ENCODE results near the gene SFTPA2.
"Not testable (repeated sequence)": the region's sequence is repeated elsewhere in the genome, so short reads cannot be mapped to it uniquely, and the experiment has no call there.

SFTPA2 gene

DNA sequence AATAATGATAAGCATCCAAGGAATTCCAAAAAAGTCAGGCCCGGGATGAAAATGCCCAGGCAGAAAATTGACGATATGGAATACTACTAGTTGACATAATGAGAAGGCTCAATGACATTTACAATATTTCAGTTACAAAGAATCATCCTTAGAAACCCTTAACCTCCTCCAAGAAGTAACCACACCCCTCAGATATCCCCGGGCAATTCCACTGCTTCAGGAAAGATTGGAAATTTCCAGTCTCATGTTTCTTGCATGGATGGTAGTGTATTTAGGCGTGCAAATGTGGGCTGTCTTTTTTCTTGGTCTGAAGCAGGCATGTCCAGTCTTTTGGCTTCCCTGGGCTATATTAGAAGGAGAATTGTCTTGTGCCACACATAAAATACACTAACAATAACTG lies 42.6 kb downstream of the SFTPA2 start:
- H3K4me2 ChIP-seq (ENCODE audit: low read length); H3K14ac ChIP-seq (ENCODE audit: low read length); H3K4ac ChIP-seq (ENCODE audit: low read depth, low read length); H3K79me2 ChIP-seq (ENCODE audit: control insufficient read depth, insufficient read depth, low read length, poor library complexity); H4K91ac ChIP-seq (ENCODE audit: low read depth, low read length); H3K23ac ChIP-seq (ENCODE audit: low read length); H2BK5ac ChIP-seq (ENCODE audit: low read depth, low read length, poor library complexity); H3K9me3 ChIP-seq (ENCODE audit: insufficient read depth, low read depth, low read length); H2BK12ac ChIP-seq (ENCODE audit: low read length); H2BK120ac ChIP-seq (ENCODE audit: insufficient read depth, low read length, poor library complexity); H2AFZ ChIP-seq (ENCODE audit: insufficient read depth, low read length, poor library complexity); H4K8ac ChIP-seq (ENCODE audit: low read depth, low read length); H3K4me3 ChIP-seq (ENCODE audit: low read depth, low read length); H3K27me3 ChIP-seq (ENCODE audit: insufficient read depth, low read length); DNase-seq; H3K27ac ChIP-seq (ENCODE audit: low read depth, low read length); H4K12ac ChIP-seq (ENCODE audit: low read depth, low read length); H3K36me3 ChIP-seq (ENCODE audit: control insufficient read depth in 1 of 2, insufficient read depth in 2 of 2, low read length in 2 of 2); H3K9ac ChIP-seq (ENCODE audit: low read length); H3K4me1 ChIP-seq (ENCODE audit: control insufficient read depth in 1 of 2, insufficient read depth in 2 of 2, low read length in 2 of 2); H3K18ac ChIP-seq (ENCODE audit: low read length); H2AK5ac ChIP-seq (ENCODE audit: low read length); H3K79me1 ChIP-seq (ENCODE audit: low read length): not testable (repeated sequence)
- no CpG with 5 or more reads among the region's 4 CpGs for WGBS (ENCODE audit: extremely low coverage, insufficient coverage, insufficient read length)

DNA sequence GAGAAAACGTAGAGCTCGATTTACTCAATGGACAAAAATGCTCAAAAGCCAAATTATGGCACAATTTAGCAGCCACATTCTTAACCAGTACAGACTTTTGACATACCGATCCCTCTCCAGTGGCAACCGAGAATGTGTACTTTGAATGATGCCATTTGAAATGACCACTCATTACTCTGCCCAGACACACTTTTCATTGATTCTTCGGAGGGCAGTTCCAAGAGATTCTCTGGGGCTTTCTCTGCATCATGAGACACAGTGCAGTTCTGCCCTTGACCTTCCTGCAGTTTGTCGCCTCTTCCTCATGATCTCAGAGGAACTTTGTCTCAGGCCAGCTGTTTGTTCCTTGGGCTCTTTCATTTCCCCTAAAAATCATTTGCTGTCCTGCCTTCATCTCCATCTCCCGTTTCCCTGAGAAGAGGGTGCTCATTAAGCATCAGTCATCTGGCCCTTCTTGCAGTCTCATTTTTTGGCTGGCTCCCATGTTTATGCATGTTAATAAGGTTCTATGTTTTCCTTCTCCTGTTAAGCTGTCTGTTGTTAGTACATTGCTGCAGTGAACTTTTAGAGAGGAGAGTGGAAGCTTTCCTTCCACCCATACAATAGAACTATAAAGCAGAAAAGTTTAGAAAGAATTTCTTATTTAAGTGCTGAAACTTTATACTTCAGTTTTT lies 43.5 kb downstream of the SFTPA2 start:
- not testable (repeated sequence) for H3K79me2 ChIP-seq (ENCODE audit: control insufficient read depth, insufficient read depth, low read length, poor library complexity); H3K4me1 ChIP-seq (ENCODE audit: control insufficient read depth in 1 of 2, insufficient read depth in 2 of 2, low read length in 2 of 2); H2BK5ac ChIP-seq (ENCODE audit: low read depth, low read length, poor library complexity); H4K12ac ChIP-seq (ENCODE audit: low read depth, low read length); H3K18ac ChIP-seq (ENCODE audit: low read length); H3K23ac ChIP-seq (ENCODE audit: low read length); H2BK12ac ChIP-seq (ENCODE audit: low read length); H2AFZ ChIP-seq (ENCODE audit: insufficient read depth, low read length, poor library complexity); H2BK120ac ChIP-seq (ENCODE audit: insufficient read depth, low read length, poor library complexity); H3K27ac ChIP-seq (ENCODE audit: low read depth, low read length); H3K4me3 ChIP-seq (ENCODE audit: low read depth, low read length); H3K9ac ChIP-seq (ENCODE audit: low read length); H4K8ac ChIP-seq (ENCODE audit: low read depth, low read length); DNase-seq; H3K79me1 ChIP-seq (ENCODE audit: low read length); H3K9me3 ChIP-seq (ENCODE audit: insufficient read depth, low read depth, low read length); H3K14ac ChIP-seq (ENCODE audit: low read length); H3K36me3 ChIP-seq (ENCODE audit: control insufficient read depth in 1 of 2, insufficient read depth in 2 of 2, low read length in 2 of 2); H2AK5ac ChIP-seq (ENCODE audit: low read length); H3K4me2 ChIP-seq (ENCODE audit: low read length); H4K91ac ChIP-seq (ENCODE audit: low read depth, low read length); H3K27me3 ChIP-seq (ENCODE audit: insufficient read depth, low read length); H3K4ac ChIP-seq (ENCODE audit: low read depth, low read length)
- WGBS (ENCODE audit: extremely low coverage, insufficient coverage, insufficient read length): no CpG with 5 or more reads among the region's 7 CpGs

DNA sequence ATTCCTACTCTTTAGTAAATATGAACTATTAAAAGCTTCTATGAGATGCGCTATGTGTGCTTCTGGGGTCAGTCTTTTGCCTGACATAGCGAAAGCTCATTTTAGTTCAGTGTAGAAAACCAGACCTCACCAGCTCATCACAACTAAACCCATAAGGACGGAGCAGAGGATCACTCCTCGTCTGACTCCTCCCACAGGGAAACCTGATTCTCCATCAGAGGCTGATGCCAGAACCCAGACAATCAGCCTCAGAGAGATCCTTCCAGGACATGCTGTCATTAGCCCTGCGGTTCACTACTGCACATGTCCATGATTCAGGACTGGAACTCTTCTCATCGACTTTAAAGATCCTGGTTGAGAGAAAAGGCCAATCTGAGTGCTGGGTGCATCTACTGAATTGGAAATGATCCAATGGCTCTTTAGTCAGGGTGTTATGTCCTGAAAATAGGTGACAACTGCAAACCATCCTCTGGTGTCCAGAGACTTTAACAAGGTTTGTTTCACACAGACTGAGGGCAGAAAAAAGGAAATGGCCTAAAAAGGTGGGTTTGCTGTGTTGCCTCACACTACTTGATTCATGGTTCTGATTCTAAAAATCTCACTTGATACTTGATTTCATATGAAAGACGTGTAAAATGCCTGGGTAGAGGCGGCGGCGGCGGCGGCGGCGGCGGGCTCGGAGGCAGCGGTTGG lies 48.2 kb downstream of the SFTPA2 start, which contains the start of gene EIF5AL1:
Gene EIF5AL1, plus strand, starts transcription at position 643 of the 693 bp plus-strand sequence. CDS start 117 bp downstream, outside the sequence.
- not testable (repeated sequence) for H3K79me1 ChIP-seq (ENCODE audit: low read length); H3K18ac ChIP-seq (ENCODE audit: low read length); H3K23ac ChIP-seq (ENCODE audit: low read length); H2BK120ac ChIP-seq (ENCODE audit: insufficient read depth, low read length, poor library complexity); H3K27me3 ChIP-seq (ENCODE audit: insufficient read depth, low read length); H3K27ac ChIP-seq (ENCODE audit: low read depth, low read length); H3K4me1 ChIP-seq (ENCODE audit: control insufficient read depth in 1 of 2, insufficient read depth in 2 of 2, low read length in 2 of 2); H4K91ac ChIP-seq (ENCODE audit: low read depth, low read length); H3K9ac ChIP-seq (ENCODE audit: low read length); H2BK12ac ChIP-seq (ENCODE audit: low read length); H2AK5ac ChIP-seq (ENCODE audit: low read length); H4K12ac ChIP-seq (ENCODE audit: low read depth, low read length); H3K4ac ChIP-seq (ENCODE audit: low read depth, low read length); H3K4me3 ChIP-seq (ENCODE audit: low read depth, low read length); H3K36me3 ChIP-seq (ENCODE audit: control insufficient read depth in 1 of 2, insufficient read depth in 2 of 2, low read length in 2 of 2); H3K9me3 ChIP-seq (ENCODE audit: insufficient read depth, low read depth, low read length); H2AFZ ChIP-seq (ENCODE audit: insufficient read depth, low read length, poor library complexity); H3K4me2 ChIP-seq (ENCODE audit: low read length); H4K8ac ChIP-seq (ENCODE audit: low read depth, low read length); H3K79me2 ChIP-seq (ENCODE audit: control insufficient read depth, insufficient read depth, low read length, poor library complexity); H2BK5ac ChIP-seq (ENCODE audit: low read depth, low read length, poor library complexity); H3K14ac ChIP-seq (ENCODE audit: low read length); DNase-seq
- WGBS (ENCODE audit: extremely low coverage, insufficient coverage, insufficient read length): no CpG with 5 or more reads among the region's 17 CpGs

DNA sequence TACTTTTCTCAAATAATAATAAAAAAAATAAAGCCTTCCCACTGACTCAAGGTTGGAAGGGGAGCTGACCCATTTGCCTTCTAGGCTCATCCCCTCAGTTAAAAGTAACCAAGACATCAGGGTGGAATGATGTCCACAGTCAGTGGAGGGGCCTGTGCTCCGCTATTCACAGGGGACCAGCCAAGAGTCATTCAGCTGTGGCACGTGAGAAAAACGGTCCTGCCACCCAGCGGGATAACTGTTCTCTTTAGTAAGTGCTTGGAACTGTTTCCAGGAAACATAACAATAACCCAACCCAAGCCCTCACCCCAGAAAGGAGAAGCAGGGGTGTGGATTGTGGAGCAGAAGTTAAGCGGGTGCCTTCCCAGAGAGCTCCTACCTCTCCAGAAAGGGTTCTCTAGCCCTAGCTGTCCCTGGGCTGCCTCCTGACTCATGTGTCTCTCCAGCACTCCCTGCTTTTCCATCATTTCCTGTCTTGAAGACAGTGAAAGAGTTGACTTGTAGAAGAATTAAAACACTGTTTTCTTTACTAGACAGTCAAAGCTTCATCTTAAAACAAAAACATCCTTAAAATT lies 50.2 kb downstream of the SFTPA2 start:
- not testable (repeated sequence) for H3K27me3 ChIP-seq (ENCODE audit: insufficient read depth, low read length); H3K14ac ChIP-seq (ENCODE audit: low read length); H4K8ac ChIP-seq (ENCODE audit: low read depth, low read length); H3K79me2 ChIP-seq (ENCODE audit: control insufficient read depth, insufficient read depth, low read length, poor library complexity); H3K4me1 ChIP-seq (ENCODE audit: control insufficient read depth in 1 of 2, insufficient read depth in 2 of 2, low read length in 2 of 2); H3K9ac ChIP-seq (ENCODE audit: low read length); H3K79me1 ChIP-seq (ENCODE audit: low read length); H2AK5ac ChIP-seq (ENCODE audit: low read length); H3K9me3 ChIP-seq (ENCODE audit: insufficient read depth, low read depth, low read length); H3K23ac ChIP-seq (ENCODE audit: low read length); H3K4me3 ChIP-seq (ENCODE audit: low read depth, low read length); DNase-seq; H2BK120ac ChIP-seq (ENCODE audit: insufficient read depth, low read length, poor library complexity); H3K4ac ChIP-seq (ENCODE audit: low read depth, low read length); H4K91ac ChIP-seq (ENCODE audit: low read depth, low read length); H3K4me2 ChIP-seq (ENCODE audit: low read length); H3K36me3 ChIP-seq (ENCODE audit: control insufficient read depth in 1 of 2, insufficient read depth in 2 of 2, low read length in 2 of 2); H2BK5ac ChIP-seq (ENCODE audit: low read depth, low read length, poor library complexity); H2BK12ac ChIP-seq (ENCODE audit: low read length); H3K18ac ChIP-seq (ENCODE audit: low read length); H4K12ac ChIP-seq (ENCODE audit: low read depth, low read length); H3K27ac ChIP-seq (ENCODE audit: low read depth, low read length); H2AFZ ChIP-seq (ENCODE audit: insufficient read depth, low read length, poor library complexity)
- WGBS (ENCODE audit: extremely low coverage, insufficient coverage, insufficient read length): no CpG with 5 or more reads among the region's 5 CpGs
